GM18502 (cell line): ENCODE results near the gene APOLD1.
"Not testable (repeated sequence)": the region's sequence is repeated elsewhere in the genome, so short reads cannot be mapped to it uniquely, and the experiment has no call there.

Experiments
- ATAC-seq: cut with Tn5 transposase; IDR thresholded peaks from one replicate; pipeline ENCODE4 v1.9.1; 2021; ENCODE audit warnings: mild to moderate bottlenecking; ENCODE audit not compliant: unreplicated experiment, poor library complexity

APOLD1 gene

GRCh38 chr12:12784911-12785814 is at the start of gene APOLD1:
TSS of gene APOLD1 (plus strand) at chr12:12785659. CDS start at chr12:12785692, 33 bp downstream.
- ATAC-seq = no peak

- peak; percentile 84 for ATAC-seq
Observed at GRCh38 chr12:12736759-12737676, 48.4 kb upstream of the APOLD1 start.

- not testable (repeated sequence) for ATAC-seq
Observed at GRCh38 chr12:12738152-12738551, 47.3 kb upstream of the APOLD1 start.

- no peak for ATAC-seq
Observed at GRCh38 chr12:12741660-12742059, 43.8 kb upstream of the APOLD1 start.

- no peak for ATAC-seq
Observed at GRCh38 chr12:12744546-12745305, 40.7 kb upstream of the APOLD1 start.

- no peak for ATAC-seq
Observed at GRCh38 chr12:12745576-12746211, 39.8 kb upstream of the APOLD1 start.

- no peak for ATAC-seq
Observed at GRCh38 chr12:12747278-12747677, 38.2 kb upstream of the APOLD1 start.

- ATAC-seq = no peak
Observed at GRCh38 chr12:12748044-12748443, 37.4 kb upstream of the APOLD1 start.

- no peak for ATAC-seq
Observed at GRCh38 chr12:12749433-12749832, 36.0 kb upstream of the APOLD1 start.

- ATAC-seq = no peak
Observed at GRCh38 chr12:12755923-12756322, 29.5 kb upstream of the APOLD1 start.

GRCh38 chr12:12757121-12757520 is 28.3 kb upstream of the APOLD1 start:
- no peak for ATAC-seq

- ATAC-seq = no peak
Observed at GRCh38 chr12:12759234-12759915, 26.1 kb upstream of the APOLD1 start.

- ATAC-seq = no peak
Observed at GRCh38 chr12:12764824-12765223, 20.6 kb upstream of the APOLD1 start.

GRCh38 chr12:12770262-12770661 is 15.2 kb upstream of the APOLD1 start:
- ATAC-seq = no peak

GRCh38 chr12:12774791-12775190 is 10.7 kb upstream of the APOLD1 start:
- no peak for ATAC-seq

- ATAC-seq = no peak
Observed at GRCh38 chr12:12776261-12776660, 9.2 kb upstream of the APOLD1 start.

GRCh38 chr12:12777092-12777491 is 8.4 kb upstream of the APOLD1 start:
- no peak for ATAC-seq

GRCh38 chr12:12779007-12779406 is 6.5 kb upstream of the APOLD1 start:
- no peak for ATAC-seq

GRCh38 chr12:12779529-12779928 is 5.9 kb upstream of the APOLD1 start:
- ATAC-seq = no peak
